Panc1 (cell line): ENCODE results near the gene DYNLL2. TPM values are rescaled to one million over a fixed set of nuclear protein-coding genes. Genes with fewer than 3 reads are reported as not detected.

Experiments used
- ATAC-seq: fragments of 200-7000 bp; cut with Tn5 transposase; 2 replicates; pipeline ENCODE4 v1.9.1; 2020; ENCODE audit warnings: mild to moderate bottlenecking, moderate library complexity
- BruUV-seq: library from RNA; stranded (reverse); fragments of 400-500 nt; replicated peaks from 2 replicates; lab custom pipeline; 2021; lab: Mats Ljungman, UMichigan
- CTCF ChIA-PET: fragments of 300-600 bp; sonication (Branson Sonifier 250); formaldehyde crosslinking; loops from one replicate; lab custom pipeline; 2022; ENCODE audit warnings: antibody characterized with exemption; lab: Charles Lee
- POLR2A ChIA-PET: fragments of 300-600 bp; sonication (Branson Sonifier 250); formaldehyde crosslinking; loops from one replicate; lab custom pipeline; 2022; ENCODE audit warnings: antibody characterized with exemption; lab: Charles Lee
- DNase-seq: peaks from one replicate; pipeline ENCODE4 v3.0.0-alpha.2; 2010; ENCODE audit warnings: low read depth, low spot score
- H3K27ac ChIP-seq: 2 replicates; pipeline ENCODE4 v1.5.1; 2011; ENCODE audit warnings: mild to moderate bottlenecking, low read length, inconsistent platforms
- H3K27me3 ChIP-seq: fragments of 200-500 bp; sonication (Bioruptor generic); 2 replicates; pipeline ENCODE4 v1.6.0; 2014; ENCODE audit warnings: low read length, inconsistent platforms; ENCODE audit not compliant: control insufficient read depth, insufficient read depth
- H3K36me3 ChIP-seq: fragments of 200-500 bp; sonication (Bioruptor generic); 2 replicates; pipeline ENCODE4 v1.5.1; 2014; ENCODE audit warnings: inconsistent platforms, mild to moderate bottlenecking, low read length, moderate library complexity; ENCODE audit not compliant: control insufficient read depth, insufficient read depth
- H3K4me1 ChIP-seq: 2 replicates; pipeline ENCODE4 v1.5.1; 2011; ENCODE audit warnings: inconsistent platforms, mild to moderate bottlenecking, low read length, moderate library complexity; ENCODE audit not compliant: control insufficient read depth, insufficient read depth
- H3K4me3 ChIP-seq, 2 experiments: 2 replicates each; pipeline ENCODE4 v1.5.1; 2011 to 2012; ENCODE audit warnings: low read depth in 2 of 2, low read length in 2 of 2, mild to moderate bottlenecking in 2 of 2, inconsistent platforms in 1 of 2, moderate library complexity in 1 of 2
- H3K9me3 ChIP-seq: fragments of 200-500 bp; sonication (Bioruptor generic); 2 replicates; pipeline ENCODE4 v1.5.1; 2014; ENCODE audit warnings: low read depth, mild to moderate bottlenecking, inconsistent platforms, low read length, moderate library complexity; ENCODE audit not compliant: control insufficient read depth, insufficient read depth
- POLR2AphosphoS5 ChIP-seq: IDR thresholded peaks from 2 replicates; pipeline ENCODE4 v1.6.1; 2012; ENCODE audit warnings: mild to moderate bottlenecking, low read depth, low read length, moderate library complexity
- SIN3A ChIP-seq: IDR thresholded peaks from 2 replicates; pipeline ENCODE4 v1.6.1; 2012; ENCODE audit warnings: low read depth, mild to moderate bottlenecking, low read length, moderate library complexity, borderline replicate concordance; ENCODE audit not compliant: insufficient read depth
- TCF7L2 ChIP-seq: IDR thresholded peaks from 2 replicates; pipeline ENCODE4 v1.6.1; 2011; ENCODE audit warnings: mild to moderate bottlenecking, low read depth, low read length, inconsistent platforms
- in situ Hi-C: cut with HindIII; loops from 2 replicates; pipeline ENCODE4 v1.10.0; 2016; ENCODE audit warnings: low sequenced_read_pairs, low pct_unique_long_range_greater_than_20kb
- intact Hi-C: fragments of 100-400 bp; cut with micrococcal nuclease; formaldehyde crosslinking; loops from one replicate; pipeline ENCODE4 v1.10.0; 2022; ENCODE audit not compliant: unreplicated experiment
- total RNA-seq: library from RNA; stranded (reverse); gene quantifications from one replicate; pipeline ENCODE4 v1.2.1, GENCODE V29; 2021; ENCODE audit not compliant: unreplicated experiment
- TF ChIP-seq, protein P1 (sequence below), 2 experiments: IDR thresholded peaks; 2 replicates each; pipeline ENCODE4 v1.6.1; 2011 to 2012; ENCODE audit warnings: low read depth in 2 of 2, control low read depth in 1 of 2, low read length in 1 of 2, mild to moderate bottlenecking in 1 of 2, moderate library complexity in 1 of 2; ENCODE audit not compliant: insufficient read depth in 1 of 2
- TF ChIP-seq, protein P2 (sequence below): fragments of 450-650 bp; IDR thresholded peaks from 2 replicates; pipeline ENCODE4 v1.5.1; 2017; ENCODE audit warnings: mild to moderate bottlenecking

The DYNLL2 gene
- total RNA-seq, 1 experiment from 2014 or later: 19.8 TPM

- no TSS peak for BruUV-seq
- in situ Hi-C loops: no loop called here
- Histone ChIP-seq H3K27me3 (0 out of 2 replicates have a peak, but pooled peaks cover 2% of the 10 kb centered on the region), H3K9me3 (no peaks in the 10 kb centered on the region), H3K36me3 (no peaks in the 10 kb centered on the region), H3K4me1 (no peaks in the 10 kb centered on the region), H3K4me3 (no peak overlapping the region), H3K27ac (no peak overlapping the region)
- no peak for TF ChIP-seq TCF7L2
- TF ChIP-seq, protein P1, sequence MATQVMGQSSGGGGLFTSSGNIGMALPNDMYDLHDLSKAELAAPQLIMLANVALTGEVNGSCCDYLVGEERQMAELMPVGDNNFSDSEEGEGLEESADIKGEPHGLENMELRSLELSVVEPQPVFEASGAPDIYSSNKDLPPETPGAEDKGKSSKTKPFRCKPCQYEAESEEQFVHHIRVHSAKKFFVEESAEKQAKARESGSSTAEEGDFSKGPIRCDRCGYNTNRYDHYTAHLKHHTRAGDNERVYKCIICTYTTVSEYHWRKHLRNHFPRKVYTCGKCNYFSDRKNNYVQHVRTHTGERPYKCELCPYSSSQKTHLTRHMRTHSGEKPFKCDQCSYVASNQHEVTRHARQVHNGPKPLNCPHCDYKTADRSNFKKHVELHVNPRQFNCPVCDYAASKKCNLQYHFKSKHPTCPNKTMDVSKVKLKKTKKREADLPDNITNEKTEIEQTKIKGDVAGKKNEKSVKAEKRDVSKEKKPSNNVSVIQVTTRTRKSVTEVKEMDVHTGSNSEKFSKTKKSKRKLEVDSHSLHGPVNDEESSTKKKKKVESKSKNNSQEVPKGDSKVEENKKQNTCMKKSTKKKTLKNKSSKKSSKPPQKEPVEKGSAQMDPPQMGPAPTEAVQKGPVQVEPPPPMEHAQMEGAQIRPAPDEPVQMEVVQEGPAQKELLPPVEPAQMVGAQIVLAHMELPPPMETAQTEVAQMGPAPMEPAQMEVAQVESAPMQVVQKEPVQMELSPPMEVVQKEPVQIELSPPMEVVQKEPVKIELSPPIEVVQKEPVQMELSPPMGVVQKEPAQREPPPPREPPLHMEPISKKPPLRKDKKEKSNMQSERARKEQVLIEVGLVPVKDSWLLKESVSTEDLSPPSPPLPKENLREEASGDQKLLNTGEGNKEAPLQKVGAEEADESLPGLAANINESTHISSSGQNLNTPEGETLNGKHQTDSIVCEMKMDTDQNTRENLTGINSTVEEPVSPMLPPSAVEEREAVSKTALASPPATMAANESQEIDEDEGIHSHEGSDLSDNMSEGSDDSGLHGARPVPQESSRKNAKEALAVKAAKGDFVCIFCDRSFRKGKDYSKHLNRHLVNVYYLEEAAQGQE (IDR thresholded peaks at IDR 0.05; ENCODE audit: insufficient read depth in 1 of 2, low read depth in 2 of 2, low read length in 1 of 2): no peak
- TF ChIP-seq POLR2AphosphoS5: no peak
- TF ChIP-seq, protein P2, sequence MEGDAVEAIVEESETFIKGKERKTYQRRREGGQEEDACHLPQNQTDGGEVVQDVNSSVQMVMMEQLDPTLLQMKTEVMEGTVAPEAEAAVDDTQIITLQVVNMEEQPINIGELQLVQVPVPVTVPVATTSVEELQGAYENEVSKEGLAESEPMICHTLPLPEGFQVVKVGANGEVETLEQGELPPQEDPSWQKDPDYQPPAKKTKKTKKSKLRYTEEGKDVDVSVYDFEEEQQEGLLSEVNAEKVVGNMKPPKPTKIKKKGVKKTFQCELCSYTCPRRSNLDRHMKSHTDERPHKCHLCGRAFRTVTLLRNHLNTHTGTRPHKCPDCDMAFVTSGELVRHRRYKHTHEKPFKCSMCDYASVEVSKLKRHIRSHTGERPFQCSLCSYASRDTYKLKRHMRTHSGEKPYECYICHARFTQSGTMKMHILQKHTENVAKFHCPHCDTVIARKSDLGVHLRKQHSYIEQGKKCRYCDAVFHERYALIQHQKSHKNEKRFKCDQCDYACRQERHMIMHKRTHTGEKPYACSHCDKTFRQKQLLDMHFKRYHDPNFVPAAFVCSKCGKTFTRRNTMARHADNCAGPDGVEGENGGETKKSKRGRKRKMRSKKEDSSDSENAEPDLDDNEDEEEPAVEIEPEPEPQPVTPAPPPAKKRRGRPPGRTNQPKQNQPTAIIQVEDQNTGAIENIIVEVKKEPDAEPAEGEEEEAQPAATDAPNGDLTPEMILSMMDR: no peak
- TF ChIP-seq SIN3A: no peak
- ATAC-seq: no peak
- CTCF ChIA-PET: no interaction called here
- POLR2A ChIA-PET: interaction anchor here (0.7 kb wide), 1 partner anchor 8 kb away, joined by 4 read pairs; no protein-coding TSS in a partner anchor
- intact Hi-C loops: no loop called here
- DNase-seq: no peak
These were observed 35.7 kb upstream of the DYNLL2 start for GRCh38 chr17:58047376-58048150.

DNA sequence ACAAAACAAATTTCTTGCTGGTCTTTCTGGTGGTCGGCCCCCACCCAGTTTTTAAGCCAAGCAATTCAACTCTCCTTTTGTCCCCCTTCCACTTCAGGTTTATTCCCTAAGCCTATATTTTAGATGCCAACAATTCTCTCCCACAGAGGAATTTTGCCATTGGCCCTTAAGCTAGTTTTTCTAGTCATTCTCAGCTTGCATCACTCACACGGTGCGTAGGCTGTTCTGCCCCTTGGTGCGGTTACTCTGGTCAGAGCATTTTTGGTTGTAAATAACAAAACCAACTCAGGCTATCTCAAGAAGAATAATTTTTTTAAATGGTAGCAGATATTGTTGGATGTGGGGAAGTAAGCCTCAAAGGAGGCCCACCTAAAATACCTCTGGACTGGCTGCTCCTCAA, 33.7 kb upstream of the DYNLL2 start:
- intact Hi-C loops: no loop called here
- no peak overlapping the region for H3K4me3 ChIP-seq
- no peak overlapping the region for H3K27ac ChIP-seq
- TF ChIP-seq POLR2AphosphoS5 (no peak), SIN3A (no peak), TCF7L2 (no peak)
- TF ChIP-seq, protein P1 (IDR thresholded peaks at IDR 0.05; ENCODE audit: insufficient read depth in 1 of 2, low read depth in 2 of 2, low read length in 1 of 2): no peak
- TF ChIP-seq, protein P2: no peak
- CTCF ChIA-PET: no interaction called here
- no peaks in the 10 kb centered on the region for H3K4me1 ChIP-seq
- 0 out of 2 replicates have a peak, but pooled peaks cover 2% of the 10 kb centered on the region for H3K27me3 ChIP-seq
- ATAC-seq: no peak
- no peaks in the 10 kb centered on the region for H3K36me3 ChIP-seq
- no peak for DNase-seq
- BruUV-seq: no TSS peak
- POLR2A ChIA-PET: no interaction called here
- H3K9me3 ChIP-seq: no peaks in the 10 kb centered on the region
- in situ Hi-C loops: no loop called here
